ENCODE measurements around the gene DTD1. TPM values are rescaled to one million over a fixed set of nuclear protein-coding genes. Genes with fewer than 3 reads are reported as not detected.
A peak's percentile ranks its signal among the peaks of the same experiment; 100 is the strongest.
"Not testable (repeated sequence)": the region's sequence is repeated elsewhere in the genome, so short reads cannot be mapped to it uniquely, and the experiment has no call there.

The DTD1 gene
- total RNA-seq, 2 experiments from 2014 or later: 49.2 to 55.4 TPM

- ChIA-PET CTCF (no interaction called here), POLR2A (no interaction called here)
- H3K36me3 Mint-ChIP-seq: no peaks in the 10 kb centered on the region
- no peak overlapping the region for H3K27ac Mint-ChIP-seq
- no peaks in the 10 kb centered on the region for H3K4me1 Mint-ChIP-seq (ENCODE audit: low read depth)
- H3K4me3 Mint-ChIP-seq: no peak overlapping the region
- no peaks in the 10 kb centered on the region for H3K27me3 Mint-ChIP-seq
- intact Hi-C loops (cut with micrococcal nuclease): no loop called here
- H3K9me3 Mint-ChIP-seq: no peaks in the 10 kb centered on the region
- no peak for DNase-seq
Observed at GRCh38 chr20:18775633-18776032, 187.8 kb downstream of the DTD1 start.

DNA sequence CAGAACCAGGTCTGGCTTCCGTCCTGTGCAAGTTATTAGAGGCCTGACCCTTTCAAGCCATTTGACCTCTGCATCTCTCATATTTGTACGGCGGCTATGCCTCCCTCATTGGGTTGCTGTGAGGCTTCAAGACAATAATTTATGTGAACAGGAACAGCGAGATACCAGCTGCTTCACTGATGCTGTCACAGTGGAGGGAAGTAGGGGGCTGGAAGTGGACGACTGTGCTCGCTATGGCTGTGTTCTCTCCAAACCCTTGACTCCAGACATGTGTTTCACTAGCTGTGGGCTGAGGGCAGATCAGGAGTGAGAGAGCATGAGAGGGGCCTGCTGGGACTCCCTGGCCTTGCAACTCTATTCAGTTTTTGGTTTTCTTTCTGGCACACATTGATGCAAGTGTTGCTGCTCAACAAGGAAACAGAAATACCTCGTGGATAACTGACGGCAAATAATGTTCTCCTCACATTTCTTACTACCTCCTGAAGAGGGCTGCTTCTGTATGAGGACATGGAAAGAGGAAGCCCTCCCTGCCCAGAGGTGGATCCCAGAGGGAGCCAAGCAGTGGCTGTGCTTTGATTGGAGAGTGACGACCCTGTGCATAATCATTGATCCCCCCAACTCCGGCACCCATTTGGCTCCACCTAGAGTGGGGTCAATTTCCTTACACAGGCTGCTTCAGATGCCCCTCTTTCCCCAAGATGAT, 191.0 kb downstream of the DTD1 start:
- intact Hi-C loops (cut with micrococcal nuclease): no loop called here
- no peaks in the 10 kb centered on the region for H3K4me1 Mint-ChIP-seq (ENCODE audit: low read depth)
- H3K27ac Mint-ChIP-seq: no peak overlapping the region
- no peak for DNase-seq
- H3K9me3 Mint-ChIP-seq: no peaks in the 10 kb centered on the region
- no peak overlapping the region for H3K4me3 Mint-ChIP-seq
- ChIA-PET POLR2A (no interaction called here), CTCF (no interaction called here)
- no peaks in the 10 kb centered on the region for H3K27me3 Mint-ChIP-seq
- H3K36me3 Mint-ChIP-seq: no peaks in the 10 kb centered on the region

- H3K36me3 Mint-ChIP-seq: no peaks in the 10 kb centered on the region
- H3K27ac Mint-ChIP-seq: no peak overlapping the region
- DNase-seq: no peak
- intact Hi-C loops (cut with micrococcal nuclease): no loop called here
- no peaks in the 10 kb centered on the region for H3K9me3 Mint-ChIP-seq
- peaks cover 4% of the 10 kb centered on the region for H3K27me3 Mint-ChIP-seq
- ChIA-PET POLR2A (no interaction called here), CTCF (no interaction called here)
- no peaks in the 10 kb centered on the region for H3K4me1 Mint-ChIP-seq (ENCODE audit: low read depth)
- no peak overlapping the region for H3K4me3 Mint-ChIP-seq
Observed at GRCh38 chr20:18780385-18781130, 192.7 kb downstream of the DTD1 start.

DNA sequence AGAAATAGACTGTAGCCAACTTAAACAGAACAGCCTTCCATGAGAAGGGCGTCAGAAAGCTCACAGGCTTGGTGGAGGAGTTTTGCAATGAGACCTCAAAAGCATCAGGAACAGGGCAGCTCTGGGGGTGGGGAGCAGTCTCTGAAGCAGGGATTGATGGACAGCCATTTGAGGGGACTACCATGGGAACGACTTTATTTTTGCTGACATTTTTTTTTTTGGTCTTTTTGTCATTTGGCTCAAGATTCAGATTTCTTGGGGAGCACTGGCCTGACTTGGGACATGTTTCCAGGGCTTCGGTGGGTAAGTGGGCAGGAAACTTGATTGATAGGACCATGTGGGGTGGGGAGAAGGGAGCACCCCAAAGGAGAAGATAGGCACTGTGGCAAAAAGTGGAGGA, 193.7 kb downstream of the DTD1 start:
- H3K27ac Mint-ChIP-seq: no peak overlapping the region

GRCh38 chr20:18783385-18783959, 195.6 kb downstream of the DTD1 start:
- intact Hi-C loops (cut with micrococcal nuclease): no loop called here
- CTCF ChIA-PET: no interaction called here
- Mint-ChIP-seq H3K27me3 (peaks cover 18% of the 10 kb centered on the region), H3K27ac (no peak overlapping the region), H3K4me1 (ENCODE audit: low read depth) (no peaks in the 10 kb centered on the region), H3K9me3 (peaks cover 1% of the 10 kb centered on the region), H3K4me3 (no peak overlapping the region), H3K36me3 (no peaks in the 10 kb centered on the region)
- DNase-seq: no peak
- POLR2A ChIA-PET: no interaction called here

More for the DNA sequence above, 193.7 kb downstream of the DTD1 start:
- Mint-ChIP-seq H3K9me3 (no peaks in the 10 kb centered on the region), H3K27me3 (peaks cover 10% of the 10 kb centered on the region), H3K4me3 (no peak overlapping the region), H3K4me1 (ENCODE audit: low read depth) (no peaks in the 10 kb centered on the region), H3K36me3 (no peaks in the 10 kb centered on the region)
- intact Hi-C loops (cut with micrococcal nuclease): no loop called here
- POLR2A ChIA-PET: no interaction called here
- CTCF ChIA-PET: no interaction called here
- no peak for DNase-seq

DNA sequence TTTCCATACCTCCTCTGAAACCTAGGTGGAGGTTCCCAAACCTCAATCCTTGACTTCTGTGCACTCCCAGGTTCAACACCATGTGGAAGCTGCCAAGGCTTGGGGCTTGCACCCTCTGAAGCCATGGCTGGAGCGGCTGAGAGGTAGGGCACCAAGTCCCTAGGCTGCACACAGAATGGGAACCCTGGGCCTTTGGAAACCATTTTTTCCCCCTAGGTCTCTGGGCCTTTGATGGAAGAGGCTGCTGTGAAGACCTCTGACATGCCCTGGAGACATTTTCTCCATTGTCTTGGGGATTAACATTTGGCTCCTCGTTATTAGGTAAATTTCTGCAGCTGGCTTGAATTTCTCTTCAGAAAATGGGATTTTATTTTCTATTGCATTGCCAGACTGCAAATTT, 199.2 kb downstream of the DTD1 start:
- H3K4me1 Mint-ChIP-seq (ENCODE audit: low read depth); H3K36me3 Mint-ChIP-seq; POLR2A ChIA-PET; CTCF ChIA-PET; H3K4me3 Mint-ChIP-seq; H3K9me3 Mint-ChIP-seq; DNase-seq; intact Hi-C loops (cut with micrococcal nuclease); H3K27ac Mint-ChIP-seq: not testable (repeated sequence)
- H3K27me3 Mint-ChIP-seq: peaks cover 26% of the 10 kb centered on the region

GRCh38 chr20:18788021-18788420, 200.2 kb downstream of the DTD1 start:
- peaks cover 26% of the 10 kb centered on the region for H3K27me3 Mint-ChIP-seq
- CTCF ChIA-PET: no interaction called here

GRCh38 chr20:18790787-18791186, 202.9 kb downstream of the DTD1 start:
- Mint-ChIP-seq H3K4me1 (ENCODE audit: low read depth) (peaks cover 12% of the 10 kb centered on the region), H3K27me3 (peaks cover 19% of the 10 kb centered on the region), H3K4me3 (no peak overlapping the region), H3K27ac (no peak overlapping the region), H3K9me3 (peaks cover 2% of the 10 kb centered on the region), H3K36me3 (no peaks in the 10 kb centered on the region)
- ChIA-PET POLR2A (no interaction called here), CTCF (no interaction called here)
- intact Hi-C loops (cut with micrococcal nuclease): loop anchor here (5.0 to 10.0 kb wide), 2 partner anchors 378 to 826 kb away; partner anchors contain the start of genes MGME1 and SNX5
- no peak for DNase-seq

More at GRCh38 chr20:18788021-18788420, 200.2 kb downstream of the DTD1 start:
- no peaks in the 10 kb centered on the region for H3K36me3 Mint-ChIP-seq
- intact Hi-C loops (cut with micrococcal nuclease): no loop called here
- POLR2A ChIA-PET: no interaction called here
- no peak overlapping the region for H3K4me3 Mint-ChIP-seq
- no peak for DNase-seq
- peaks cover 2% of the 10 kb centered on the region for H3K9me3 Mint-ChIP-seq
- H3K4me1 Mint-ChIP-seq (ENCODE audit: low read depth): no peaks in the 10 kb centered on the region
- H3K27ac Mint-ChIP-seq: no peak overlapping the region

- intact Hi-C loops (cut with micrococcal nuclease): loop anchor here (1.0 to 10.0 kb wide), 5 partner anchors 162 to 829 kb away; partner anchors contain the start of genes MGME1, SMIM26, SNX5 and ZNF133
- ChIA-PET POLR2A (no interaction called here), CTCF (interaction anchor here (1.2 to 1.4 kb wide), 2 partner anchors 60 to 162 kb away, joined by 4 read pairs; no protein-coding TSS in a partner anchor)
- Mint-ChIP-seq H3K4me3 (peak overlapping the region; percentile 90), H3K27ac (peak overlapping the region; percentile 86), H3K36me3 (no peaks in the 10 kb centered on the region), H3K9me3 (peaks cover 4% of the 10 kb centered on the region), H3K27me3 (peaks cover 7% of the 10 kb centered on the region), H3K4me1 (ENCODE audit: low read depth) (peaks cover 12% of the 10 kb centered on the region)
- DNase-seq: peak; percentile 91
Observed at GRCh38 chr20:18793625-18794427, 206.0 kb downstream of the DTD1 start.

DNA sequence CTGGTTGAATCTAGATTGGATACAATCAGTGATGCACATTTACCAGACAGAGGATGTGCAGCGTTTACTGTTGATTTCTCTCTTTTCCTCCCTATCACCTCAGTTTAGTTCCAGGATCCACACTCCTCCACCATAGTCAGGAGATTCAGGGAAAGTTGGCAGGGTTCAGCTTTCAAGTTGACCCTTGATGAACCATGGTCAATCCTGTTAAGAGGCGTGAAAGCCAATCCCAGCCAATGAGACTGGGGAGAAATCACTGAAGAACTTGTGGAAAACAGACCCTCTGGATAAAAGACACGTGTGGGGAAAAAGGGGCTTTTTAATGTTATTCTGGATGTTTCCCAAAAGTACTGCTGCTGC, 206.6 kb downstream of the DTD1 start:
- no peaks in the 10 kb centered on the region for H3K36me3 Mint-ChIP-seq
- intact Hi-C loops (cut with micrococcal nuclease): loop anchor here (1.0 to 10.0 kb wide), 4 partner anchors 162 to 830 kb away; partner anchors contain the start of genes MGME1, SMIM26 and SNX5
- H3K27me3 Mint-ChIP-seq: peaks cover 6% of the 10 kb centered on the region
- H3K27ac Mint-ChIP-seq: peak overlapping the region; percentile 86
- H3K4me1 Mint-ChIP-seq (ENCODE audit: low read depth): peaks cover 12% of the 10 kb centered on the region
- no peak for DNase-seq
- ChIA-PET POLR2A (no interaction called here), CTCF (interaction anchor here (1.2 to 1.4 kb wide), 2 partner anchors 60 to 162 kb away, joined by 4 read pairs; no protein-coding TSS in a partner anchor)
- H3K9me3 Mint-ChIP-seq: peaks cover 4% of the 10 kb centered on the region
- H3K4me3 Mint-ChIP-seq: peak overlapping the region; percentile 90

- H3K27ac Mint-ChIP-seq: no peak overlapping the region
- H3K27me3 Mint-ChIP-seq: peaks cover 1% of the 10 kb centered on the region
Observed at GRCh38 chr20:18795366-18795765, 207.5 kb downstream of the DTD1 start.

More at GRCh38 chr20:18795366-18795765, 207.5 kb downstream of the DTD1 start:
- H3K9me3 Mint-ChIP-seq: peaks cover 4% of the 10 kb centered on the region
- no peak for DNase-seq
- peaks cover 12% of the 10 kb centered on the region for H3K4me1 Mint-ChIP-seq (ENCODE audit: low read depth)
- intact Hi-C loops (cut with micrococcal nuclease): loop anchor here (10.0 kb wide), 1 partner anchor 831 kb away; the partner anchor contains the start of genes MGME1 and SNX5
- H3K36me3 Mint-ChIP-seq: no peaks in the 10 kb centered on the region
- ChIA-PET POLR2A (no interaction called here), CTCF (no interaction called here)
- no peak overlapping the region for H3K4me3 Mint-ChIP-seq
